ENCODE measurements around the gene LIPC. TPM values are rescaled to one million over a fixed set of nuclear protein-coding genes. Genes with fewer than 3 reads are reported as not detected.

Gene LIPC
- total RNA-seq, 1 experiment from 2014 or later = not detected

- Histone ChIP-seq H3K27me3 (ENCODE audit: insufficient read depth, low read length) (no peaks in the 10 kb centered on the region), H3K79me2 (ENCODE audit: insufficient read depth, low read length) (no peaks in the 10 kb centered on the region), H3K4me2 (ENCODE audit: low read length) (no peak overlapping the region), H3K9me3 (ENCODE audit: control insufficient read depth in 1 of 2, insufficient read depth in 1 of 2, low read depth in 1 of 2, low read length in 2 of 2) (no peaks in the 10 kb centered on the region), H3K4me1 (ENCODE audit: control insufficient read depth in 1 of 2, insufficient read depth in 2 of 2, low read length in 2 of 2) (peaks cover 2 to 7% of the 10 kb centered on the region in 2 experiments; a peak in 2 of 4 replicates), H4K20me1 (ENCODE audit: insufficient read depth) (no peaks in the 10 kb centered on the region), H3K27ac (ENCODE audit: low read depth, low read length) (no peak overlapping the region), H3K9ac (ENCODE audit: low read length) (no peak overlapping the region), H3K4me3 (replicated peaks in 1 of 2; ENCODE audit: low read depth in 1 of 2, low read length in 2 of 2) (no peak overlapping the region), H3K36me3 (ENCODE audit: control insufficient read depth in 1 of 2, insufficient read depth in 2 of 2, low read length in 2 of 2) (no peaks in the 10 kb centered on the region), H3K9me2 (ENCODE audit: insufficient read depth) (no peaks in the 10 kb centered on the region), H2AFZ (ENCODE audit: low read depth, low read length, poor library complexity, severe bottlenecking) (no peak overlapping the region)
- POLR2A ChIA-PET = no interaction called here
- no peak for TF ChIP-seq ZFX (IDR thresholded peaks at IDR 0.05)
- no peak for TF ChIP-seq ZBTB33 (IDR thresholded peaks at IDR 0.05; ENCODE audit: extremely low read depth, insufficient replicate concordance, low read length)
- no peak for TF ChIP-seq TCF7L2 (IDR thresholded peaks at IDR 0.05; ENCODE audit: borderline replicate concordance, extremely low read depth, insufficient read depth, insufficient read length)
- no peak for TF ChIP-seq REST (IDR thresholded peaks at IDR 0.05; ENCODE audit: low read depth)
- no peak for TF ChIP-seq YY1 (IDR thresholded peaks at IDR 0.05; ENCODE audit: extremely low read depth, insufficient replicate concordance, low read depth, low read length)
- TF ChIP-seq EZH2 (IDR thresholded peaks at IDR 0.05) = no peak
- TF ChIP-seq SP1 (IDR thresholded peaks at IDR 0.05; ENCODE audit: low read depth) = no peak
- no peak for TF ChIP-seq RAD21 (IDR thresholded peaks at IDR 0.05; ENCODE audit: low read depth)
- no peak for TF ChIP-seq ATF3 (IDR thresholded peaks at IDR 0.05)
- TF ChIP-seq CTCF (IDR thresholded peaks at IDR 0.05 in 2 of 3, conservative IDR thresholded peaks at IDR 0.05 in 1 of 3; ENCODE audit: borderline replicate concordance in 1 of 3, insufficient read depth in 1 of 3, low read depth in 2 of 3, low read length in 2 of 3) = no peak
- no peak for TF ChIP-seq EZH2phosphoT487 (IDR thresholded peaks at IDR 0.05; ENCODE audit: borderline replicate concordance)
- no peak for TF ChIP-seq EGR1 (IDR thresholded peaks at IDR 0.05; ENCODE audit: low read depth)
- TF ChIP-seq ELF1 (IDR thresholded peaks at IDR 0.05; ENCODE audit: borderline replicate concordance, low read depth) = no peak
- TF ChIP-seq CBX3 (IDR thresholded peaks at IDR 0.05; ENCODE audit: low read depth) = no peak
- no peak for TF ChIP-seq JUND (IDR thresholded peaks at IDR 0.05)
- no peak for TF ChIP-seq SRF (IDR thresholded peaks at IDR 0.05; ENCODE audit: low read depth)
- TF ChIP-seq FOSL1 (IDR thresholded peaks at IDR 0.05; ENCODE audit: low read depth) = no peak
- TF ChIP-seq POLR2A (IDR thresholded peaks at IDR 0.05; ENCODE audit: borderline replicate concordance, extremely low read depth, insufficient read depth, insufficient read length) = no peak
- intact Hi-C loops (cut with micrococcal nuclease) = no loop called here
- no peak for DNase-seq (ENCODE audit: low read depth, low spot score)
- no TSS peak for BruUV-seq (replicated peaks)
- RAD21 ChIA-PET (ENCODE audit: low non-redundant PET in 1 of 2, low total read pairs in 2 of 2, uncharacterized antibody in 2 of 2, unreplicated experiment in 2 of 2) = no interaction called here
- ATAC-seq = peak; percentile 44; the same call in 1 of the 2 replicates
- CTCF ChIA-PET = interaction anchor here (1.0 kb wide), 1 partner anchor 8 kb away, joined by 4 read pairs; no protein-coding TSS in a partner anchor
Observed at GRCh38 chr15:58555162-58556027, 123.6 kb downstream of the LIPC start.
